Measurements from ENCODE around the gene IL25.

GRCh38 chr14:23402296-23403138, 29.9 kb downstream of the IL25 start:
- TF ChIP-seq POLR2A (IDR thresholded peaks at IDR 0.05) (no peak), EP300 (IDR thresholded peaks at IDR 0.05; ENCODE audit: low read depth) (no peak)
